Duodenal mucosa (tissue), 2 donors: Measurements from ENCODE around the gene ARL3.
A peak's percentile ranks its signal among the peaks of the same experiment; 100 is the strongest.
"Not testable (repeated sequence)": the region's sequence is repeated elsewhere in the genome, so short reads cannot be mapped to it uniquely, and the experiment has no call there.

Source experiments
- H3K27ac ChIP-seq: one replicate; pipeline ENCODE4 v1.7.0; 2013; ENCODE audit warnings: low read depth, low read length
- H3K27me3 ChIP-seq, 2 donors: one replicate each; pipeline ENCODE4 v1.7.0; 2013; ENCODE audit warnings: low read length in 2 of 2, control low read depth in 1 of 2; ENCODE audit not compliant: insufficient read depth in 2 of 2, control insufficient read depth in 1 of 2
- H3K36me3 ChIP-seq, 2 donors: one replicate each; pipeline ENCODE4 v1.7.0; 2013; ENCODE audit warnings: low read length in 2 of 2, control low read depth in 1 of 2; ENCODE audit not compliant: insufficient read depth in 2 of 2, control insufficient read depth in 1 of 2
- H3K4me1 ChIP-seq, 2 donors: one replicate each; pipeline ENCODE4 v1.7.0; 2013; ENCODE audit warnings: low read length in 2 of 2, control low read depth in 1 of 2; ENCODE audit not compliant: insufficient read depth in 2 of 2, control insufficient read depth in 1 of 2
- H3K4me3 ChIP-seq, 2 donors: one replicate each; pipeline ENCODE4 v1.7.0; 2013; ENCODE audit warnings: low read length in 2 of 2, low read depth in 1 of 2
- H3K9ac ChIP-seq, 2 donors: one replicate each; pipeline ENCODE4 v1.7.0; 2013; ENCODE audit warnings: low read length in 2 of 2, low read depth in 1 of 2
- H3K9me3 ChIP-seq, 2 donors: one replicate each; pipeline ENCODE4 v1.7.0; 2013; ENCODE audit warnings: low read length in 2 of 2, control low read depth in 1 of 2; ENCODE audit not compliant: control insufficient read depth in 1 of 2

The ARL3 gene

DNA sequence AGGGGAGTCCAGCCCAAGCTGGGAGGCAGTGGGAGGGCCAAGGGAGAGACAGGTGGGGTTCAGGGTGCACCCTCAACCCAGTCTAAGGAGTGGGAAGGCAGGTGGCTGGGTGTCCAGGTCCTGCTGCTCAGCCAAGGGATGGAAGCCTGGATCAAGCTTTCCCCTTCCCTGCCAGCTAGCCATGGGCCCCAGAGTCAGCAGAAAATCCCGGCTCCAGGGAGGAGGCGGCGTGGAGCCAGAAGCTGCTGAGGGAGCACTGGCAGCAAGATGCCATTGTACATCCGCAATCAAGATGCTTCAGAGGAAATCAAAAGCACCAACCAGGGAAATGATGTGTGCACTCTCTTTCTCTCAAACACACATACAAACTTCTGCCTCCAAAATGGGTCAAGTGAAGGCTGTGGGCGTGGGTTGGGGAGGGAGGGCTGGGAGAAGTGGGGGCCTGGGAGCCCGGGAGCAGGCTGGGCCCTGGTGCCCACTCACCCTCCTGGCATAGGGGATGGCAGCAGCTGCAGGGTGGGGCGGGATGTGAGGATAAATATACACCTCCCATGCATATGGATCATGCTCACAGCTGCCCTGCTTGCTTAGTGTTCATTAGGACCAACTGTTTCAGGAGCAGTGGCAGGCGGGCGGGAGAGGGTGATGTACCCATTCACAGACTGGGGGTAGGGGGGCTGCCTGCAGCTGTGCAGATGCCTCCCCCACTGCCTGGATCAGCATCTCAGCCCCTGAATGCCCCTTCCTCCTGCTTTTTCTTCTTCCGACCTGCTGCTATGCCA is 45.7 kb downstream of the ARL3 start:
- no peaks in the 10 kb centered on the region for H3K9me3 ChIP-seq
- H3K27ac ChIP-seq, result no peak overlapping the region
- H3K4me3 ChIP-seq, result no peak overlapping the region
- H3K36me3 ChIP-seq, result no peaks in the 10 kb centered on the region
- H3K9ac ChIP-seq, result no peak overlapping the region
- H3K4me1 ChIP-seq, result peaks cover 18 to 21% of the 10 kb centered on the region in 2 donors
- H3K27me3 ChIP-seq, result no peaks in the 10 kb centered on the region

DNA sequence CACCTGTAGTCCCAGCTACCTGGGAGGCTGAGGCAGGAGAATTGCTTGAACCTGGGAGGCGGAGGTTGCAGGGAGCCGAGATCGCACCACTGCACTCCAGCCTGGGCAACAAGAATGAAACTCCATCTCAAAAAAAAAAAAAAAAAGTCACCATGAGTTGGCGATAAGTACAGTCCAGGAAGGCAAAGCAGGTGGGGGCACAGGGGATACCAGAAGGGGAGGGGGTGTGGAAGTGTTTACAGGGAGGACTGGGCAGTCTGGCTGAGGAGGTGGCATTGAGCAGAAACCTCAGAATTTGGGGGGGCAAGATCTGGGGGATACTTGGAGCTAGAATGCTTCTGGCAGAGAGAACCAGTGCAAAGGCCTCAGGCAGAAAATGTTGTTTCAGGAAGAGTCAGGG is 46.8 kb downstream of the ARL3 start:
- not testable (repeated sequence) for H3K9me3 ChIP-seq, H3K27me3 ChIP-seq, H3K36me3 ChIP-seq, H3K9ac ChIP-seq, H3K27ac ChIP-seq, H3K4me3 ChIP-seq
- peaks cover 16 to 21% of the 10 kb centered on the region in 2 donors for H3K4me1 ChIP-seq

DNA sequence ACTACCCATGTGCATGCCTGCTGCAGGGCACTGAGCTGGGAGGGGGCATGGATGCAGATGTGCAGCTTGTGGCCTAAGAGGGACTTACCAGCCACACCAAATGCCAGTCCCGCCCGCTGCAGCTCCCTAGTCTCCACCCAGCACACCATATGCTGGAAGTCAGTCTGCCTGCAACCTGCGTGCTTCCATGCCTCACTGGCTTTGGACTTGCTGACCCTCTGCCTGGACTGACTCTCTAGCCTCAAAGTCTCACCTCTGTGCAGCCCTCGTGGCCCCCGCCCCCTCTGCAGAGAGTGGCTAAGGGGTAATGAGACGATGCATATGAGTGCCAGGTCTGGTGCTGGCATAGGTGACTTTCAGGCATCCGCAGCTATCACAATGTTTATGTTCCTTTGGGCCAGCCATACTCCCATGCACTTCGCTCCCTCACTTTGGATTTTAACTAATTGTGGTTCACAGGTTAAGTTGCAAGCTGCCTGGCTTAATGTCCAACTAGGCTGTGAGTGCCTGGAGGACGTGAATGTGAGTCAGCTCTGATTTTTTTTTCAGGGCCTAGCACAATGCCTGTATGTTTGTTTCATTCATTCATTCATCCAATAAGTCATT is 48.2 kb downstream of the ARL3 start:
- Histone ChIP-seq H3K9ac (no peak overlapping the region), H3K4me1 (peaks cover 24 to 29% of the 10 kb centered on the region in 2 donors), H3K4me3 (peak overlapping the region in 1 of 2 donors; percentile 48), H3K27me3 (no peaks in the 10 kb centered on the region), H3K36me3 (no peaks in the 10 kb centered on the region), H3K9me3 (no peaks in the 10 kb centered on the region), H3K27ac (no peak overlapping the region)

DNA sequence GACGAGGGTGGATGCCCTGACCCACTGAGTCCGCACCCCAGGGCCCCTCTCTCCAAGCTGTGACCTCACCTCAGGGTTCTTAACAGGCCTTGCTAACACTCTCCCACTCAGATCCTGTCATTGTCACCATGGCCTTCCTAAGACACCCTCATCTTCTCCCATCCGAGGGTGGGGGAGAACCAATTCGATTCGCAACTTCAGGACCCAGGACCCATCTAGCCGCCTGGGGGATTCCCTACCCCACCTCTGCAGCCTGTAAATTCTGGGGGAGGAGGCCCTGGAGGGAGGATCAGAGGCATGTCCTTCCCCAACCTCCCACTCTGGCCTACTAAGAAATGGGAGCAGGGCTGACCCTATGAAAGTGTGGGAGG is 52.6 kb downstream of the ARL3 start:
- H3K9ac ChIP-seq, result peak overlapping the region in 1 of 2 donors; percentile 12
- H3K4me3 ChIP-seq, result no peak overlapping the region
- no peaks in the 10 kb centered on the region for H3K27me3 ChIP-seq
- H3K9me3 ChIP-seq, result no peaks in the 10 kb centered on the region
- peaks cover 38 to 46% of the 10 kb centered on the region in 2 donors for H3K4me1 ChIP-seq
- peaks cover 3 to 19% of the 10 kb centered on the region in 2 donors for H3K36me3 ChIP-seq
- no peak overlapping the region for H3K27ac ChIP-seq

DNA sequence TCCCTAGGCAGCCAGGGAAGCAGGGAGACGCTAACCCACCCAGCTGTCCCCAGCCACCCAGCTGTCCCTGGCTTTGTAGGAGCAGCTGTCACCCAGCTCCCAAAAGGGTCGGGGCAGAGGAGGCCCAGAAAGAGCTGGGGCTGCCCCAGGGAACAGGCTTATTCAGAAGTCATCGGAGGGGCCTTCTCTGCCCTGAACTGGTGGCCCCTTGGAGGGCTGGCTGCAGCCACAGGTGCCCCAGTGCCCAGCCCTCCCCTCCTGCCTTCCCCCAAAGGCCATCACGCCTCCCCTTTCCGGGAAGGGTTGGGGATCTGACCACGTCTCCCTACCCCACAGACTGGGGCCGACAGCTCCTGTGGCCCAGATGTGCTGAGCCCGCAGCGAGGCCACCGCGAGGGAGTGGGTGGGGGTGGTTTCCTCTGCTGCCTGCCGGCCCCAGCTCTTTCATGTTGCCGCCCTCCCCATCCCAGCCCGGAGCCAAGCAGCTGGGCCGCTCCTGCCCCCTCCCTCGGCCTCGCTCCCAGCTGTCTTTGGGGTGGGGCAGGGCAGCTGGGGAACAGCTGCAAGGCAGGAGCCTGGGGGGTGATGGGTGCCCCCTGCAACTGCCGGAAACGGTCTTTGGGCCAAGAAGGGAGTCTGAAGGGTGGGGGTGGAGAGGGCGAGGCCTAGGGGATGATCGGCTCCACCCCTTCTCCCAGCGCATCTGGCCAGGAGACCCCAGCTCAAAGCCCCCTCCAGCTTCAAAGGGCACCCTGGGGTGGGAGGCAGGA is 53.1 kb downstream of the ARL3 start:
- Histone ChIP-seq H3K27ac (no peak overlapping the region), H3K4me3 (peak overlapping the region in 1 of 2 donors; percentile 37), H3K9ac (peak overlapping the region in 1 of 2 donors; percentile 12), H3K4me1 (peaks cover 43 to 49% of the 10 kb centered on the region in 2 donors), H3K27me3 (no peaks in the 10 kb centered on the region), H3K9me3 (no peaks in the 10 kb centered on the region), H3K36me3 (peaks cover 9 to 25% of the 10 kb centered on the region in 2 donors)

DNA sequence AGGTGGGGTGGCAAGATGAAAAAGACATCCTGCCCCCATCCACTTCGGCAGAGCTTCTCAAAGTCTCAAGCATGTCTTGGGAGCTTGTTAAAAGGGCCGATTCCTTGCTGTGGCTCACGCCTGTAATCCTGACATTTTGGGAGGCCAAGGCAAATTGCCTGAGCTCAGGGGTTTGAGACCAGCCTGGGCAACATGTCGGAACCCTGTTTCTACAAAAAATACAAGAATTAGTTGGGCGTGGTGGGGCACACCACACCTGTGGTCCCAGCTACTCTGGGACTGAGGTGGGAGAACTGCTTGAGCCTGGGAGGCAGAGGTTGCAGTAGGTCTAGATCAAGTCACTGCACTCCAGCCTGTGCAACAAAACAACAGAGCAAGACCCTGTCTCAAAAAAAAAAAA is 55.4 kb downstream of the ARL3 start:
- Histone ChIP-seq H3K9me3 (no peaks in the 10 kb centered on the region), H3K27me3 (no peaks in the 10 kb centered on the region), H3K27ac (peak overlapping the region; percentile 35), H3K9ac (no peak overlapping the region), H3K4me1 (peaks cover 50 to 55% of the 10 kb centered on the region in 2 donors), H3K4me3 (no peak overlapping the region), H3K36me3 (peaks cover 26 to 42% of the 10 kb centered on the region in 2 donors)

DNA sequence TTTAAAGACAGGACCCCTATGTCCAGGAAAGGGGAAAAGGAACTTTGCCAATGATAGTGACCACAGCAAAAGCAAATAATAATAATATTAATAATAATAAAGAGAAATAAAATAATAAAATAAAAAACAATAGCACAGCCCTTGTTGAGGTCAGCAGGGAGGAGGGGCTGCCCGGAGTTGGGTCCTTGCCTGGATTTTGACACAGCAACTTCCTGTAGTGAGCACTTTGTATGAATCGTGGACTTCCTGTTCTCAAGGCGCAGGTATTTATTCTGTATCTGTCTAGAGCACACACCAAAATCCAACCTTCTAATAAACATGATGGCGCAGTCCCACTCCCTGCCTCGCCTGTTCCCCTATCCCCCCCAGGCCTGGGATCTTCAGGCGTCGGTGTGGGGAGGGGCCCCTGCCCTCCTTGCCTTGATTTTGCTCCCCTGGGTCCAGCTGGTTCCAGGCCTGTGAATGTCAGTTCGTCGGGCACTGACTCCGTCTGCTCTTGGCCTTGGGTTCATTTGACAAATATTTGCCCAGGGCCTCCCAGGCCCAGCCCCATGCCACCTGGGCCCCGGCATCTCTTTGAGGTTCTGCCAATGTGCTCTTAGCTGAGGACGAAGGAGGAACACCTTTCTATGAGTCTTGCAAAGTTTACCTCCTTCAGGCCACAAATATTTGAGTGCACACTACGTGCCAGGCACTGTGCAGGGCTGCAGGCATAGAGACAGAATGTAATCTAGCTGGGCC is 56.0 kb downstream of the ARL3 start:
- Histone ChIP-seq H3K4me3 (no peak overlapping the region), H3K9ac (no peak overlapping the region), H3K9me3 (no peaks in the 10 kb centered on the region), H3K27me3 (no peaks in the 10 kb centered on the region), H3K27ac (peak overlapping the region; percentile 35), H3K4me1 (peaks cover 56 to 62% of the 10 kb centered on the region in 2 donors), H3K36me3 (peaks cover 33 to 48% of the 10 kb centered on the region in 2 donors)

DNA sequence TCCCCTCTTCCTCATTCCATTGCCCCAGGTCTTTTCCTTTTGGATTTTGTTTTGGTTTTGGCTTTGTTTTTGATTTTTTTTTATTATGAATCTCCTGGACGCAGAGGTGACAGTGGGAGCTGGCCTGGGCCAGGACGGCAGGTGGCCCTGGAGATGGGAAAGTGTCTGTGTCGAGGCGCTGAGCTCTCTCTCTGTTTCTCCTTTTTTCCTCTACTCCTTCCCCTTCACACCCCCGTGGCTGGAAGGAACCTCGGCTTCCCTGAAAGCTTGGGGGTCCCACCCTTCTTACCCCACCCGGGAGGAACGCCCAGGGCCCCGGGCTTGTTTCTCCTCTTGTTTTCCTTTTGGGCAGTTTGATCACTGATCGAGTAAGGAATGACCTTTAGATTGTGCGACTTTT is 56.7 kb downstream of the ARL3 start:
- H3K27me3 ChIP-seq, result no peaks in the 10 kb centered on the region
- H3K4me1 ChIP-seq, result peaks cover 63 to 69% of the 10 kb centered on the region in 2 donors
- no peak overlapping the region for H3K4me3 ChIP-seq
- no peaks in the 10 kb centered on the region for H3K9me3 ChIP-seq
- no peak overlapping the region for H3K9ac ChIP-seq
- H3K36me3 ChIP-seq, result peaks cover 35 to 51% of the 10 kb centered on the region in 2 donors
- peak overlapping the region; percentile 50 for H3K27ac ChIP-seq

DNA sequence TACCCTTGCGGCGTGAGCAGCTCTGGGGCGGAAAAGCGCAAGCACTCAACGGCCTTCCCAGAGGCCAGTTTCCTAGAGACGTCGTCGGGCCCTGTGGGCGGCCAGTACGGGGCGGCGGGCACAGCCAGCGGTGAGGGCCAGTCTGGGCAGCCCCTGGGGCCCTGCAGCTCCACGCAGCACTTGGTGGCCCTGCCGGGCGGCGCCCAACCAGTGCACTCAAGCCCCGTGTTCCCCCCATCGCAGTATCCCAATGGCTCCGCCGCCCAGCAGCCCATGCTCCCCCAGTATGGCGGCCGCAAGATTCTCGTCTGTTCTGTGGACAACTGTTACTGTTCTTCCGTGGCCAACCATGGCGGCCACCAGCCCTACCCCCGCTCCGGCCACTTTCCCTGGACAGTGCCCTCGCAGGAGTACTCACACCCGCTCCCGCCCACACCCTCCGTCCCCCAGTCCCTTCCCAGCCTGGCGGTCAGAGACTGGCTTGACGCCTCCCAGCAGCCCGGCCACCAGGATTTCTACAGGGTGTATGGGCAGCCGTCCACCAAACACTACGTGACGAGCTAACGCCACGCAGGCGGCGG is 57.3 kb downstream of the ARL3 start:
- Histone ChIP-seq H3K36me3 (peaks cover 37 to 57% of the 10 kb centered on the region in 2 donors), H3K9ac (no peak overlapping the region), H3K4me1 (peaks cover 69 to 74% of the 10 kb centered on the region in 2 donors)

More for the DNA sequence above, 57.3 kb downstream of the ARL3 start:
- Histone ChIP-seq H3K4me3 (no peak overlapping the region), H3K27ac (no peak overlapping the region), H3K27me3 (no peaks in the 10 kb centered on the region), H3K9me3 (no peaks in the 10 kb centered on the region)
